ENCODE data around the gene CNTN2. TPM values are rescaled to one million over a fixed set of nuclear protein-coding genes. Genes with fewer than 3 reads are reported as not detected.

The CNTN2 gene
- not detected in 2 replicates for total RNA-seq

DNA sequence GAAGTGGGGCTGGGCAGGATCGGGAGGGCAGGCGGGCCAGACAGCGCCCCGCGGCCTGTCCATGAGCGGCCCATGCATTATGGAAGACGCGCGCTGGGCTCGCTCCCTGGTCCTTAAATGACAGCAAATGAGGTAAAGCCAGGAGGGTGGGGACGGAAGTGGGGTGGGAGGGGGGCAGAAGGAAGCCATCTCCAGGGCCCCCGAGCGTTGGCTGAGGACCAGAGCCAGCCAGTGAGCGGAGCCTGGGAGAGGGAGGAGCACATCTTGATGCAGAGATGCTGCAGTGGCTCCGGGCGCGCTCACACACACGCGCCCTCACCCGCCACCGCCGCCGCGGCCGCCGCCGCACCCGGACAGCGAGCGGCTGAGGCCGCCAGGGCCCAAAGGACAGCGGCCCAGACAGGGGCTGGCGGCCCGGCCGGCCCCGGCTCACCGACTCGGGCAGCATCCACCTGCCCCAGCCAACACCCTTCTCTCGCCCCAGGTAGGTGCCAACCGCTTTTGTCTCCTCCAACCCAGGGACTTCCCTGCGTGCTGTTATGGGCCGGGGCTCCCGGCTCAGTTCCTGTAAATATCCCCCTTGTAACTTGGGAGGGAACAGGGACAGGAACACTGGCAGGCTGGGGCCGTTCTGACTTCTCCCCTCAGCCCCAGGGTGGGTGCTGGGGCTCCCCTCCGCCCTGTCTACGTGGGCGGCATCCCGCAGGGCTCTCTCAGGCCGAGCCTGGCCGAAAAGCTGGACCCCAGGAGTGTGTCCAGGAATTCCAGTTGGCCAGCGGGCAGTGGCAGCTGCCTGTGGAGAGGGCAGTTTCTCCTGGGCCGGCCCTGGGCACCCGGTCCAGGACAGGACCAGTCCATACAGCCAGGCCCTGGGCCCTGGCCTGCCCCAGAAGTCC, at the start of gene CNTN2:
CNTN2 (plus strand) TSS at position 302 of the 896 bp plus-strand sequence. CDS start 9,974 bp downstream, outside the sequence.

GRCh38 chr1:205084360-205084759, 41.3 kb downstream of the CNTN2 start, which contains the start of gene TMEM81:
Gene TMEM81, minus strand, starts transcription at chr1:205084460. Its CDS starts 140 bp downstream, at chr1:205084320.

DNA sequence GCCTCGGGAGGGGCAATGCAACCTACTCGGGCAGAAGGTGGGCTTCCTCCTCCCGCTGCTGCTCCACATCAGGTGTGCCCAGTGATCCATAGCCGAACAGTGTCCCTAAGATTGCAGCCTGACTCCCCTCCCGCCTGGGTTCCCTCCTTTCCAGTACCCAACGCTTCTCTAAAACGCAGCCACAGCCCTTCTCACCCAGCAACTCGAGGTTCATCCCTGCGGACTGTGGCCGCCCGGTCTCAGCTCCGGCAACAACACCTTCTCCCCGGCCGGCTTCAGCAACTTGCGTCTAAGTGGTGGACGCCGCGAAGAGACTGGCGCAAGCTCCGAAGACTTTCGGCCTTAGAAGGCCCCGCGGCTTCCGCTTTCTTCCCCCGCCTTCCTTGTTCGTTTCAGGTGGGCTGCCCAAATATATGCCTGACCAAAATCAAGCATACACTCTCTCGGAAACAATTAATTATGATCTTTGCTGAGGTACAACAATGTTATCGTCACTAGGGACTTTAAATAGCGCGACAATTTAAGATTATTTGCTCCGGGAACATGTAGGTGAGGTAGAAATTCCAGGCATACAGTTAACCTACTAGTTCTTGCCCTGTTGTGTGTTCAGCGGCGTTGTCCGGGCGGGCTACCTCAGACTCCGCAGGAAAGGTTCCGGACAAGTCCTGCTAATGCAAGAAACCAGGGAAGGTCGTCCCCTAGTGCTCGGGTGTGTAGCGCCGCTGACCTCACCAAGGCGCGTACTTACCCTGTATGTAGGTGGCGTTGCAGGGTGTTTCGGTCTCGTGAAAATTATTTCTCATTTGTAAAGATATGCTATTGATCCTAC, 78.9 kb downstream of the CNTN2 start, which contains the start of gene RBBP5:
RBBP5 (minus strand) TSS at position 319 of the 829 bp plus-strand sequence; CDS start at position 214, 105 bp downstream.

Other genes with a start within 250 kb of the CNTN2 start
- 0.15 and 1.2 TPM in 2 replicates for gene NFASC, start 172.3 kb upstream of the CNTN2 start, total RNA-seq
- 0.67 and 1.0 TPM in 2 replicates for gene TMEM81, start 41.2 kb downstream of the CNTN2 start, total RNA-seq
- 9.5 and 11.6 TPM in 2 replicates for gene RBBP5, start 78.8 kb downstream of the CNTN2 start, total RNA-seq
- 6.8 and 7.2 TPM in 2 replicates for gene DSTYK, start 168.5 kb downstream of the CNTN2 start, total RNA-seq
- gene TMCC2, start 184.7 kb downstream of the CNTN2 start, total RNA-seq, result 2.4 and 3.4 TPM in 2 replicates

Data from bronchus fibroblast of lung (primary cell).